Measurements from ENCODE around the gene RIN1.

The RIN1 gene

GRCh38 chr11:66363187-66363601 is 27.0 kb upstream of the RIN1 start:
- no peak overlapping the region for H3K27ac ChIP-seq
- TF ChIP-seq CTCF (IDR thresholded peaks at IDR 0.05) = no peak
- H3K79me2 ChIP-seq = no peaks in the 10 kb centered on the region
- H3K9ac ChIP-seq = no peak overlapping the region
- no peak overlapping the region for H2AFZ ChIP-seq
- no peaks in the 10 kb centered on the region for H3K27me3 ChIP-seq (ENCODE audit: control insufficient read depth, insufficient read depth, low read length)
- no peaks in the 10 kb centered on the region for H3K4me1 ChIP-seq
- no peaks in the 10 kb centered on the region for H3K36me3 ChIP-seq (ENCODE audit: control insufficient read depth, insufficient read depth, low read length)
- H3K4me2 ChIP-seq (ENCODE audit: low read length) = no peak overlapping the region
- no peaks in the 10 kb centered on the region for H3K9me3 ChIP-seq (ENCODE audit: control insufficient read depth, low read length)
- H3K4me3 ChIP-seq (ENCODE audit: low read depth, low read length) = no peak overlapping the region

GRCh38 chr11:66362481-66363147 is 26.4 kb upstream of the RIN1 start:
- Histone ChIP-seq H2AFZ (no peak overlapping the region), H3K9me3 (ENCODE audit: control insufficient read depth, low read length) (no peaks in the 10 kb centered on the region), H3K4me3 (ENCODE audit: low read depth, low read length) (no peak overlapping the region), H3K36me3 (ENCODE audit: control insufficient read depth, insufficient read depth, low read length) (no peaks in the 10 kb centered on the region), H3K79me2 (no peaks in the 10 kb centered on the region), H3K27ac (no peak overlapping the region), H3K9ac (no peak overlapping the region), H3K4me1 (no peaks in the 10 kb centered on the region), H3K27me3 (ENCODE audit: control insufficient read depth, insufficient read depth, low read length) (no peaks in the 10 kb centered on the region), H3K4me2 (ENCODE audit: low read length) (no peak overlapping the region)
- TF ChIP-seq CTCF (IDR thresholded peaks at IDR 0.05) = no peak

DNA sequence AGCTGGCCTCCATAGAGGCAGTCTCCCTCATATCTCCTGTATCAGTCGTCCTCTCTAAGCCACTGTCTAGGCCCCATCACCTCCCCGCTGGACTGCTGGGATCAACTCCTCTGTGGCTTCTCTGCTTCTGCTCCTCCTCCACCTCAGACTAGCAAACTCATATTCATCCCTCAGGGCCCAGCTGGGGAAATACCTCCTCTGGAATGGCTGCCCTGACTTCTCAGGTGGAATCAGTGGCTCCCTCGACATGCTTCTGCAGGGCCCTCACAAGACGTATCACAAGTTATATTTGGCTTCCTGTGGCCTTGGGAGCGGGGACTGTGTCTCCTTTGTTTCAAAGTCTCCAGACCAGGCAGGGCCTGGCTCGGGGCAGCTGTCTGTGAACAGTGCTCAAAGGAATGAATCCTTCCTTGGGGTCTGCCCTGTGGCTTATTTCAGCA is 25.3 kb upstream of the RIN1 start:
- no peak overlapping the region for H3K4me2 ChIP-seq (ENCODE audit: low read length)
- no peaks in the 10 kb centered on the region for H3K79me2 ChIP-seq
- no peak overlapping the region for H3K9ac ChIP-seq
- H3K4me3 ChIP-seq (ENCODE audit: low read depth, low read length) = no peak overlapping the region
- no peaks in the 10 kb centered on the region for H3K4me1 ChIP-seq
- no peak for TF ChIP-seq CTCF (IDR thresholded peaks at IDR 0.05)
- H3K27me3 ChIP-seq (ENCODE audit: control insufficient read depth, insufficient read depth, low read length) = no peaks in the 10 kb centered on the region
- no peak overlapping the region for H3K27ac ChIP-seq
- no peak overlapping the region for H2AFZ ChIP-seq
- no peaks in the 10 kb centered on the region for H3K36me3 ChIP-seq (ENCODE audit: control insufficient read depth, insufficient read depth, low read length)
- no peaks in the 10 kb centered on the region for H3K9me3 ChIP-seq (ENCODE audit: control insufficient read depth, low read length)

GRCh38 chr11:66360406-66361073 is 24.3 kb upstream of the RIN1 start:
- Histone ChIP-seq H3K9ac (no peak overlapping the region), H3K4me3 (ENCODE audit: low read depth, low read length) (no peak overlapping the region), H2AFZ (no peak overlapping the region), H3K36me3 (ENCODE audit: control insufficient read depth, insufficient read depth, low read length) (no peaks in the 10 kb centered on the region), H3K27ac (no peak overlapping the region), H3K4me2 (ENCODE audit: low read length) (no peak overlapping the region), H3K79me2 (no peaks in the 10 kb centered on the region), H3K9me3 (ENCODE audit: control insufficient read depth, low read length) (no peaks in the 10 kb centered on the region), H3K4me1 (no peaks in the 10 kb centered on the region), H3K27me3 (ENCODE audit: control insufficient read depth, insufficient read depth, low read length) (no peaks in the 10 kb centered on the region)
- TF ChIP-seq CTCF (IDR thresholded peaks at IDR 0.05) = no peak

Measured in parathyroid adenoma (tissue), 2 donors.